HT1080 (cell line): ENCODE measurements around the gene SHE. TPM values are rescaled to one million over a fixed set of nuclear protein-coding genes. Genes with fewer than 3 reads are reported as not detected.
"Not testable (repeated sequence)": the region's sequence is repeated elsewhere in the genome, so short reads cannot be mapped to it uniquely, and the experiment has no call there.

Experiments
- DNase-seq: peaks from one replicate; pipeline ENCODE4 v3.0.0-alpha.2; 2015; ENCODE audit warnings: low read depth
- polyA plus RNA-seq, 2 experiments: library from polyadenylated mRNA; depleted of rRNA; stranded (reverse); fragments of >200 nt; gene quantifications; 2 replicates each; pipeline ENCODE4 v1.2.3, GENCODE V29; 2015
- total RNA-seq: library from RNA; depleted of rRNA; stranded (reverse); fragments of >200 nt; shearing (Covaris generic); gene quantifications from 2 replicates; pipeline ENCODE4 v1.2.3, GENCODE V29; 2014; rRNA removed

Gene SHE
- not detected in 2 replicates for total RNA-seq
- not detected in 2 replicates for polyA plus RNA-seq (2015; cell fraction: cytosol; rRNA removed)
- polyA plus RNA-seq (2015; cell fraction: nucleus; rRNA removed), result not detected in 2 replicates

GRCh38 chr1:154502066-154502743 is at the start of gene SHE, which contains the start of gene TDRD10:
Gene SHE (minus strand): TSS chr1:154502412. CDS start chr1:154502026, 386 bp downstream.
Gene TDRD10 (plus strand): TSS chr1:154502219. CDS start chr1:154506904, 4,685 bp downstream.
- DNase-seq, result no peak

DNA sequence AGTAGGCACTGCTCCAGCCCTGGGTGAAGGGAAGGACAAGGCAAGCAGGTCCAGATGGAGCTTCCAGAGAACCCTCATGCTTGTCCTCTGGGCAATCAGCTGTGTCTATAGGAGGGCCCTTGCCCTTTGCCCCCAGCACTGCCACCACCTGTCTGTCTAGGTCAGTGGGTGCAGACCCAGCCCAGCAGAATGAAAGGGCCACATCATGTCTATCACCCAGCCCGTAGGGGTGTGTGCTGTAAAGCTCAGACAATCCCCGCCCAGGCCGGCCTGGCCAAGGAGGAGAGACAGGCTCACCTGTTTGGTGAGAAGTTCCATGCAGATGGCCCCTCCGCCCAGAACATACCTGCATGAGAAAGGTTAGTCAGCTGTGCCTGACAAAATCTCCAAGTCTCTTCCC is 49.3 kb upstream of the SHE start:
- DNase-seq, result no peak

- no peak for DNase-seq
Measured at GRCh38 chr1:154550657-154551056, 48.4 kb upstream of the SHE start.

DNA sequence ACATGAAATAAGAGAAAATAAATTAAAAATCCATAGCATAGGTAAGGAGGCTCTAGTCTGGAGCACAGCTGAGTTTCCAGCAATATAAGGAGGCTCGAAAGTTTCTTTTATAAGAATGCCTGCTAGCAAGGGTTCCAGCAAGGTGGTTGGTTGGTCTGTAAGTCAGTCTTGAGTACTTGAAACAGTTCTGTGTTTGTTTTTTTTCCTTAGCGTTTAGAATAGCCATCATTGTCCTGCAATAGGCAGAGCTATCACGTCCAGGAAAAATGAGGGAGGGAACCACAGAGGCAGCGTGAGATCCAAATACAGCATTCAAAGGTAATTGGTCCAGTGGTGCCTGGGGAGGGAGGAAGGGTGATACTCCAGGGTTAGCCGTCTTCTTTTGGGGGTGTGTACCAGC is 47.9 kb upstream of the SHE start:
- no peak for DNase-seq

- DNase-seq, result no peak
Measured at GRCh38 chr1:154549202-154549770, 47.1 kb upstream of the SHE start.

GRCh38 chr1:154548028-154548427 is 45.8 kb upstream of the SHE start:
- DNase-seq, result no peak

- no peak for DNase-seq
Measured at GRCh38 chr1:154547105-154547732, 45.0 kb upstream of the SHE start.

DNA sequence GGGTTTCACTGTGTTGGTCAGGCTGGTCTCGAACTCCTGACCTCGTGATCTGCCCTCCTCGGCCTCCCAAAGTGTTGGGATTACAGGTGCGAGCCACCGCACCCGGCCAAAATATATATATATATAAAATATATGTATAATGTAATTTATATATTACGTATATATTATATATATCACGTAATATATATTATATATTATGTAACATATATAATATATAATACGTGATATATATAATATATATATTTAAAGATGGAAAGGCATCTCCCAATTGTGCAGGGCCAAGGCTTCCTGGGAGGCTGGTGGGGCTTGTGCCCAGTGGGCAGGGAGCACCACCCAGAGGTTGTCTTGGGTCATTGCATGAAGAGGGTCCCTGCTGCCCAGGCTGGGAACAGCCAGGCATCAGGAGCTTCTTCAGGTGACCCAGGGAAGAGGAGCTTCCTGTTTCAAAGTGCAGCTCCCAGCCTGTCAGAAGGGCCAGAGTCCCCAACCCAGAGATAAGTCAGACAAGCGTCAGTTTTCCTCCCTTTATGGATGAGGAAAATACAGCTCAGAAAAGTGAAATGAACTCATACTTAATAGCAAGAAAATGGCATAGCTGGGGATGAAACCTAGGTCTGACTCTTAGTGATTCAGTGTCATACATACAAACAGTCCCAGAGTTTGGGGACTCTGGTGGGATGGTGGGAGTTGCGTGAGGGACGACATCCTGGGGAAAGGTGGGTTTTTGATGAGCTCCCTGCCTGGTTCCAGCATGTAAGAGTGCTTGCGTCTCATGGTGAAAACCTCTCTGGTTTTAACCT is 44.3 kb upstream of the SHE start:
- peak; percentile 65 for DNase-seq

DNA sequence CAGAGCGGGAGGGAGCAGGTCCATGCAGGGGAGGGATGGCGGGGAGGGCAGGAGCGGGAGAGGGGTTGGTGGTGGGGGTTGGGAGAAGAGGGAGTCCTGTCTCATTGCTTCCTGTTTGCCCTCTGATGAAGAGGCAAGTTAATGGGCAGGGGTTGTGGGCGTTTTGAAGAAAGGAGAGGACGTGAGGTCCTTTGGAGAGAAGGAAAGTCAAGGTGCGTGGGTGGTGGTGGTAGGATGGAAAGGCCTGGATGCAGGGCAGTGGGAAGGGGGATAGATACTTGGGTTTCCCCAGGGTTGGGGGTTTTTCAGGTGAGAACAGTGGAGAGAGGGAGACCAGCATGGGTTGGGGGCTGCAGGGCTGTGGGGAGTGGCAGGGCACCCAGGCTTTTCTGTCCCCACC is 39.0 kb upstream of the SHE start:
- DNase-seq, result no peak

DNA sequence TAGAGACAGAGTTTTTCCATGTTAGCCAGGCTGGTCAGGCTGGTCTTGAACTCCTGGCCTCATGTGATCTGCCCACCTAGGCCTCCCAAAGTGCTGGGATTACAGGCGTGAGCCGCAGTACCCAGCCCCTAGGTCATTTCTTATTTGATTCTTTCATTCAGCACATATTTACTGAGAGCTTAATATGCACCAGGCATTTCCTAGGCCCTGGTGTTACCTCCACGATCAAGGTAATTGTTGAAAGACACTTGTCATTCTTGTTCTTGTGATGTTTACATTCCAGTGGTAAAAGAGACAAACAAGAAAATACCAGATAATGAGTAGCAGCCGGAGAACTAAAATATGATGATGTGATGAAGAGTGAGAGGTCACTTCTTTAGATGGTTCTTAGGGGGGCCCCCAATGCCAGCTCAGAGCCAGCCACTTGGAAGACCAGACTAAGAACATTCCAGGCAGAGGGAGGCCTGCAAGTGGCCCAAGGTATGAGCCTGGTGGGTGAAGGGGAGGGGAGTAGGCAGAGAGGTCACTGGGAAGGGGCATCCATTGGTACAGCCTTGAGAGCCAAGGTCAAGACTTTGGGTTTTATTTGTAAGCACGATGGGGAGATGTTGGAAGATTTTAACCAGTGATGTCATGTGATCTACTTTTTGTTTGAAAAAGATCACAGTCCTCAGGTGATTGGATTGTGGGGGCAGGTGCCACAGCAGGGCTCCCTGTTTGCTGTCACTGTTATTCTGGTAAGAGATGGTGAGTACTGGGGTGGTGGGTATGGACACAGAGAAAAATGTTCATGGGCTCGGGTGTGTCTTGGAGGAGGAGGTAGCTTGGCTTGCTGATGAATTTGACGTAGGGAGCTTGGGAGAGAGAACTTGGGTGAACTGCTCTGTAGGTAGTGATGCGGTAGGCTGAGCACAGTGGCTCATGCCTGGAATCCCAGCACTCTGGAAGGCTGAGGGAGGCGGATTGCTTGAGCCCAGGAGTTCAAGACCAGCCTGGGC is 37.6 kb upstream of the SHE start:
- no peak for DNase-seq

- DNase-seq, result no peak
Measured at GRCh38 chr1:154536570-154536969, 34.4 kb upstream of the SHE start.

GRCh38 chr1:154533952-154534844 is 32.0 kb upstream of the SHE start:
- DNase-seq, result peak; percentile 22

- not testable (repeated sequence) for DNase-seq
Measured at GRCh38 chr1:154531950-154532349, 29.7 kb upstream of the SHE start.

GRCh38 chr1:154529308-154529707 is 27.1 kb upstream of the SHE start:
- no peak for DNase-seq

DNA sequence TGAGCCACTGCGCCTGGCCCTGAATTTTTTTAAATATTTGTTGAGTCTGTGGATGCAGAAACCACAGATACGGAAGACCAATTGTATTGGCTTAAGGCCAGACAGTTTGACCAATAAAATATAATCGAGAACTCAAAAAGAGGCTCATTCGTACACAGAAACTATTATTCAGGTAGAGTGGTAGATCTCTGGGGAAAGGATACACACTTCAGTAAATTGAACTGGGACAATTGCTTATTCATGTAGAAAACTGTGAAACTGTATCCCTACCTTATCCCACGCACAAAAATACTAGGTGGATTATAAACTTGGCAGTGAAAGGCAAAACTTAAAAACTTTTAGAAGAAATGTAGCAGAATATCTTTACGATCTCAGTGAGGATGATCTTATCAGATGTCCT is 25.0 kb upstream of the SHE start:
- no peak for DNase-seq

DNA sequence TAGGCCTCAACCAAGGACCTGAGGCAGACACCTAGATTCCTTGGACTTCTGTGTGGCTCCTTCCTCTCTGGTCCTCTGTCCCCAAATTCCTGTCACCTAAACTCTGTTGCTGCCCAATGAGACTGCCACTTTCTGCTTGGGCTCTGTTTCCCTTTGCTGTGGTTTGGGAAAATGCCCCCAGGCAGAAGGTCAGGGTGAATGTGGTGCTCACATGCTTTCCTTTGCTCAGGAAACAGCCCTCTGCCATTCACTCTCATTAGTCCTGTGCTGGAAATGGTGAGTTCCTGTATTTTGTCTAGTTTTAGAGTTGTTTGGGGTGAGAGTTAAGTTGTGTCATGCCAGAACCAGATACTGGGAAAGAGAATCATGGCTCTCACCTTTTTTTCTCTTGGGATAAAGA is 22.7 kb upstream of the SHE start:
- DNase-seq, result no peak

- DNase-seq, result no peak
Measured at GRCh38 chr1:154521695-154522094, 19.5 kb upstream of the SHE start.

DNA sequence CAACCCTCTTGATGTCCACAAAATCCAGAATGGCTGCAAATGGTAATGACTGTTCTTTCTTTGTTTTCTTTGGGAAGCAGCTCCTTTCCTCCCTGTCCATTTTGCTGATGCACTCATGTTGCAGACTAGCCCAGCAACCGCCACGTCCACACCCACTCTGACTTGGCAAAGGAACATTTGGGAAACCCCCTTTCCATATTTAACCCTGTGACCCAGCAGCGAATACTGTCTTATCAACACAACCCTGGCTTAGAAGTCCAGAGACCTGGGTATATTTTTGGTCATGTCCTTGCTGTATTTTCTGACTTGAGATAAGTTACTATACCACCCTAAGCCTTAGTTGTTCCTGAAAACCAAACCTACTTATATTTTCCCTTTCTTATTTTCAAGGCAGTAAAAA is 18.1 kb upstream of the SHE start:
- DNase-seq, result no peak

DNA sequence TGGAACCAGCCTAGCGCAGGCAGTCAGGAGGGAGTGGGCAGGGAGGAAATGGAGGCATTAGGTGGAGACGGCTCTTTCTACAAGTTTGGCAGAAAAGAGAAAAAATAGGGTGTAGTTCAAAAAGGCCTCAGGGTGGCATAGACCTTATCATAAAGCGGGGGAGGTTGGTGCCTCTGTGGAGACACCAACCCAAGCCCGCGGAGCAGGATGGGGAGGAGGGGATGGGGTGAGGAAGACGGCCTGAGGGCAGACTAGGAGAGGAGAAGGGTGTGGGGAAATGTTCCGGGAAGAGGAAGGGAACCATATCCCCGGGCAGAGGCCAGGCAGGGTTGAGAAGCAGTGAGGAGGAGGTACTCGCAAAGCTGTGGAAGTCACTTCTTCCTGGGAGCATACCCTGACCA is 17.4 kb upstream of the SHE start:
- no peak for DNase-seq
